T-helper 9 cell (primary cell): ENCODE data around the gene XCR1.
A peak's percentile ranks its signal among the peaks of the same experiment; 100 is the strongest.
"Not testable (repeated sequence)": the region's sequence is repeated elsewhere in the genome, so short reads cannot be mapped to it uniquely, and the experiment has no call there.

Experiments used
- DNase-seq: peaks from one replicate; pipeline ENCODE4 v3.0.0-alpha.2; 2020
- total RNA-seq, 2 donors: gene quantifications; one replicate each; lab custom pipeline; 2026; lab: John Stamatoyannopoulos, UW

XCR1 gene, protein sequence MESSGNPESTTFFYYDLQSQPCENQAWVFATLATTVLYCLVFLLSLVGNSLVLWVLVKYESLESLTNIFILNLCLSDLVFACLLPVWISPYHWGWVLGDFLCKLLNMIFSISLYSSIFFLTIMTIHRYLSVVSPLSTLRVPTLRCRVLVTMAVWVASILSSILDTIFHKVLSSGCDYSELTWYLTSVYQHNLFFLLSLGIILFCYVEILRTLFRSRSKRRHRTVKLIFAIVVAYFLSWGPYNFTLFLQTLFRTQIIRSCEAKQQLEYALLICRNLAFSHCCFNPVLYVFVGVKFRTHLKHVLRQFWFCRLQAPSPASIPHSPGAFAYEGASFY
- 0 reads per million in 2 donors for total RNA-seq

DNA sequence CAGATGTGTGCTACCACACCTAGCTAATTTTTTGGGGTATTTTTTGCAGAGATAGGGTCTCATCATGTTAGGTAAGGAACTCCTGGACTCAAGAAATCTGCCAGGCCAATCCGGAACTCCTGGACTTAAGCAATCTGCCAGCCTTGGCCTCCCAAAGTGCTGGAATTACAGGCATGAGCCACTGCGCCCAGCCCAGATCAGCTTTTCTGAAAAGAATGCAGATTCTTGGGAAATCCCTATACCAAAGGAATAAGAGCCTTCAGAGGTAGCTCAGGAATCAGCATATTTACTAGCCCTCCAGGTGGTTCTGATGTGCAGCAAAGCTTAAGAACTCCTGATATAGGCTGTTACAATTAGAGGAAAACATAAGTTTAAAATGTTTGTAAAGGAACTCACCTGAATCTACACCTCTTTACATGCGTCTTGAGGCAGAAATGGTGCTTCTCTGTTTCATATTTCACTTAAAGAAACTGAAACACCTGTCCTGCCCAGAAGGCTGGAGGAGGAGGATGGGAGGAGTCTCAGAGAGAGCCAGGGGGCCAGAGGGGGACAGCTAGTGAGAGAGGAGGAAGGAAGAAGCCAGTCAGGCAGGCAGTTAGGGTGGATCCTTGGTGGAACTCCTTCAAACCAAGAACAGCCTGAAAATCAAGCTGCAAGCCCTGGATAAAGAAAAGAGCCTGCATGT, at the start of gene XCR1:
TSS of gene XCR1 (minus strand) at position 463 of the 685 bp plus-strand sequence. CDS start 5,536 bp downstream, outside the sequence.
- DNase-seq, result no peak

DNA sequence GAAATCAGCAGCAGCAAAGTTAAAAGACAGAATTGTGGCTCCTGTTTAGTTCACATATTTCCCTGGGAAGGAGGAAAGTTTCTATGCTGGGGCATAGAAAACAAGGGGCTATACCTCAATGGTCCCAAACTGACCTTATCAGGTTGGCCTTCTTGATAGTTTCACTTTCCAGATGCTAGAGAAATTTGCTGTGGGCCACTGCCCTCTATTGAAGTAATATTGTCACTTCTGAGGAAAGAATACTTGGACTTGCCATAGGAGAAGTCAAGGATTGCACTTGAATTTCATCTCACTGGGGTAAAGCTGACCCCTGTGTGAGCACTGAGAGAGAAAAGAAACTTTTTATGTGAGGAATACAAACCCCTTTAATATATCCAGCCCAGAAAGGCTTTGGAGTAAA, 49.3 kb upstream of the XCR1 start:
- DNase-seq, result no peak

DNA sequence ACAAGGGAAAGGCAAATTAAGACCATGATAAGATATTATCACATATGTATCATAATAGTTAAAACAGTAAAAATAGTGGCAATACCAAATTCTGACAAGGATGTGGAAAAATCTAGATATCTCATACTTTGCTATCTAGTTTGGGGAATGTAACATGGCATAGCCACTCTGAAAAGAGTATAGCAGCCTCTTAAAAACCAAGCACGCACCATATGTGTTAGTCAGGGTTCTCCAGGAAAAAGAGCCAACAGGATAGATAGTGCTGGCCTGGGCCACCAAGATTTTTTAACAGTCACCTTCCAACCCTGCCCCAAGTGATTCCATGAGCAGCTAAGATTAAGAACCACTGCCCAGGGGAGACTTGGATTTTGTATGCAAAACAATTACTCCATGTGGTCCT, 48.5 kb upstream of the XCR1 start:
- DNase-seq, result no peak

DNA sequence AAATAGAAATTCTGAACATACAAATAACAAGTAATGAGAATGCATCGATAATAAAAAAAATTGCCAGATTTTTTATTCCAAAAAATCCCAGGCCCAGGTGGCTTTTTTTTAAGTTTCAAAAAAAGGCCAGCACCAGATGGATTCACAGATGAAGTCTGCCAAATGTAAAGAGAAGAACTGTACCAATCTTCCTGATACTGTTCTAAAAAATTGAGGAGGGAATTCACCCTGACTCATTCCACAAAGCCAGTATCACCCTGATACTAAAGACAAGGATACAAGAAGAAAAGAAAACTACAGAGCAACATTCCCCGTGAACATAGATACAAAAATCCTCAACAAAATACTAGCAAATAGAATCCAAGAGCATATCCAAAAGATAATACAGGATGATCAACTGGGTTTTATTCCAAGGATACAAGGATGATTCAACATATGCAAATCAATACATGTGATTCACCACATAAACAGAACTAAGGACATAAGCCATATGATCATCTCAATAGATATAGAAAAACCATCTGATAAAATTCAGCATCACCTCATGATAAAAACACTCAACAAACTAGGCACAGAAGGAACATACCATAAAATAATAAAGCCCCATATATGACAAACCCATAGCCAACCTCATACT, 44.1 kb upstream of the XCR1 start:
- DNase-seq, result no peak

DNA sequence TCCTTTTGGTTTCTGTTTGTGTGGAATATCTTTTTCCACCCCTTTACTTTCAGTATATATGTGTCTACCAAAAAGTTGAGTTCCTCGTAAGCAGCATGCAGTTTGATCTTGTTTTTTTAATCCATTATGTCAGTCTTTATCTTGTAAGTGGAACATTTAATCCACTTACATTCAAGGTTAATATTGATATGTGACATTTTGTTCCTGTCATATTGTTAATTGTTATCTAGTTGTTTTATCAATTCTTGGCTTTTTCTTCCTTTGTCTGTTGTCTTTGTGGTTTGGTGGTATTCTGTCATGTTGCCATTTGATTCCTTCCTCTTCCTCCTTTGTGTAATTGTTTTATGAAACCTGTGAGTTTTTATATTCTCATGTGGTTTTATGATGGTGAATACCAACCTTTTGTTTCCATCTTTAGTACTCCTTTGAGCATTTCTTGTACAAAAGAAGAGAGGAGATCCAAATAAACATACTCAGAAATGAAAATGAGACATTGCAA, 43.4 kb upstream of the XCR1 start:
- no peak for DNase-seq

DNA sequence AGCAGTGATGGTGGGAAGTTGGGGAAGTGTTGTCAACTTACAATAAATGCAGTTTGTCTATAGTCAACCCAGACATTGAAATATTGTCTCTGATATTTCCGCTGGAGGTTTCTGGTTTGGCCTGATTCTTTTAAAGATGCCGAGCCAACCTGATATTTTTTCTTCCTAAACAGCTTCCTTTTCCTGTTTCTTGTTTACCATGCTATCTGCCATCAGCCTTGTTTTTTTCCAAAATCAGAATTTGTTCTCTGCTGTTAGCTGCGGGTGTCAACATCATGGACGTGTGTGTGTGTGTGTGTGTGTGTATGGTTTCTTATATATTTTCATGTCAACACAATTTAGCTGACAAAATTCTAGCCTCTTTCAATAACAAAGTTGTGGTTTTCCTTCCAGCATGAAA, 41.2 kb upstream of the XCR1 start:
- no peak for DNase-seq

DNA sequence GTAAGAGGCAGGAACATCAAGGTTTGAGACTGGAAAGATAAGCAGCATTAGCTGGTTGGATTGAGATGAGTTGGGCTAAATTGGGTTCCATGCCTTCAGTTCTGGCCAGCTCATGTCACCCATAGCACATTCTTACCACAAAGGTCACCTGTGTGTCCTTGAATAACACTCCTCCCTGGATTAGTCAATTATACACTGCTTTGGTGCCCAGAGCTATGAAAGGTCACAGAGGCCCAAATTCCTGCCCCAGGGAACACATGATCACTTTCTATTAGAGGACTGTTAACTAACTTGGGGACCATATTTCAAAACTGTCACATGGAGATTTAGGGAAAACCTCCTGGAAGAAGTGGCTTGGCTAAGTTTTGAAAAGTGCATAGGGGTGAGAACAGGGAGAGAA, 40.1 kb upstream of the XCR1 start:
- no peak for DNase-seq

DNA sequence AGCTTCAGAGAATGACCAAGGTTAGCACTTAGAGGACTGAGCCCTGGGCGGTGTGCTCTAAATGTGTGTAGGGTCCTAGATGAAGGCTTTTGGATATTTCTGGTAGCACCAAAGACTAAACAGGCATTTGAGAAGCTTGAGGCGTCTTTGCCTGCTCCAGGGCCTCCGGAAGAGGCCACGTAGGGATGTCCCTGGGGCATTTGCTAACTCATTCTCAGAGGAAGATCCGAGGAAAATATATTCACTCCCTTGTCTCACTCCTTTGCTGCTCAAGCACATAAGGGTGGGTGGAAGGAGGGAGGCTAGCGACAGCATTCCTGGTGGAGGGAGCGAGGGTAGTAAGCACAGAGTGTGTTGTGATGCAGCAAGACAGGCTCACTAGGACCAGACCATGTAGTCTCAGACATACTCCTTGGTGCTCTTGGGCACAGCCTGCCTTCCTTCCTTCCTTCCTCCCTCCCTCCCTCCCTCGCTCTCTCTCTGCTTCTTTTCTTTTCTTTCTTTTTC, 38.5 kb upstream of the XCR1 start:
- no peak for DNase-seq

DNA sequence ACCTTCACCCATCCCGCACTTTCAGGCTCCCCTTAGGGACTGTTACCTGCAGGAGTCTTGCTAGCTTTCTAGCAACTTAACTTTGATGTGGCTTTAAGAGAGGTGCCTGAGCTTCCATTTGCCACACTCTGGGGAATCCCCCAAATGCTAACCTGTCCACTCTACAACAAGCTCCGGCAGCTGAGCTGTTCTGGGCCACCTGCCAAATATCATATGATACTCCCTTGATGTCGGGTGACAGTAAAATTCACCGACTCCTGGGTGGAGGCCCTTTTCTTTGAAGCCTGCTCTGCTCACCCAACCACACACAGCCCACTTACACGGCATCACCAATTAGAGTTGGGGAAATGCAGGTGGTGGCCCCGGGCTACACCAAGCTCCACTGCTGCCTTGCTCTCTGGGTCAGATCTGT, 38.0 kb upstream of the XCR1 start:
- DNase-seq, result peak; percentile 65

DNA sequence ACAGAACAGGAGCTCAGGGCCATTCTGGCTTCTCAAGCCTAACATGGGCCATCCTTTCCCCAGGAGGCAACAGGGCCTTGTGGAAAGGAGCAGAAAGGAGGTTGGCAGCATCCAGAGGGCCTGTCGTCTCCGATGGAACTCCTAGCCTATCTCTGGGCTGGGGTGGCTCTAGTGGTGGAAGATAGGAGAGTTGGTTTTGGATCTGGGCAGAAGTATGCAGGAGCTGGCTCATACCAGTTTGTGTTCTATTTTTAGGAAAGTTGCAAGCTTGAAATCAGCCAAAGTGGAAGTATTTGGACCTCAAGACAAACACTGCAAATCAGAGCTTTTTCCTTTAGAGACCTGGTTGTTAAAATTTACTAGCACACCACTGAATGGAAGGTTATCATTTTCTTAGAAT, 35.4 kb upstream of the XCR1 start:
- DNase-seq, result no peak

DNA sequence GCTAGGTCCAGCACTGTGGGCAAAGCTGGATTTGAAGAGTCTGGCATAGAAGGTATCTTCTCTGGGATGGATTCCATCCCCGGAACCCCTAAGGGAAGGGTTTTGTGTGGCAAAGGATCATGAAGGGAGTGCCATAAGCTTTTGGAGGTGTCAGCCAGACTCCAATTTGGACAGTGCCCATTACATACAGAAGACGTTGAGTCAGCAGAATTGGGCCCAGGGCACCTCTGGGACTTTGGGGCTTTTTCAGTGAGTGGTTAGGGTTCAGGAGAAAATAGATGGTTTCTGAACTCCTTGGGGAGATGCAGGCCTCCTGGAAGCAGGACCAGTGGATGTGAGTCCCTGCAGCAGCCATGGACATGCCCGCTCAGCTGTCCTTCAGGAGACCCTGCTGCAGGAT, 34.6 kb upstream of the XCR1 start:
- no peak for DNase-seq

DNA sequence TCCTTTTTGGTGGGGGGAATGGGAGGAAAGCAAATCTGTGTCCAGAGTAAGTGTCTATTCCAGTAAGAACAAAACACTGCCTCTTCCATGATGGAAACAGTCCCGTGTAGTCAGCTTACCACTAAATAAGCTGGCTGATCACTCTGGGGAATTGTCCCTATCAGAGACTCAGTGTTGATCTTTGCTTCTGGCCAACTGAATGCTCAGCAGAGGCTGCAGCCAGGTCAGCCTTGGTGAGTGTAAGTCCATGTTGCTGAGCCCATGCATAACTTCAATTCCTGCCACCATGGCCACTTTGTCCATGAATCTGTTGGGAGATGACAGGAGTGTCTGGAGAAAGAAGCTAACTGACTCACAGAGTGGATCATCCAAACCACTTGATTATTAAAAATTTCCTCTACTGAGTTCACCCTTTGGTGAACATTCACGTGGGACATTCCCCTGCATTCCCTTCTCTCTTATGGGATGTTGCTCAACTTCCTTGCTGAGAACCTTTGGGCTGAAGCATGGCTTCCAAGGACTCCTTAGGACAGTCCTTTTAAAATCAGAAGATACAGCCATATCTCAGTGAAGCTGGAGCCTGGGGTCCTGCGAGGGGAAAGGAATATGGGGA, 33.9 kb upstream of the XCR1 start:
- no peak for DNase-seq

DNA sequence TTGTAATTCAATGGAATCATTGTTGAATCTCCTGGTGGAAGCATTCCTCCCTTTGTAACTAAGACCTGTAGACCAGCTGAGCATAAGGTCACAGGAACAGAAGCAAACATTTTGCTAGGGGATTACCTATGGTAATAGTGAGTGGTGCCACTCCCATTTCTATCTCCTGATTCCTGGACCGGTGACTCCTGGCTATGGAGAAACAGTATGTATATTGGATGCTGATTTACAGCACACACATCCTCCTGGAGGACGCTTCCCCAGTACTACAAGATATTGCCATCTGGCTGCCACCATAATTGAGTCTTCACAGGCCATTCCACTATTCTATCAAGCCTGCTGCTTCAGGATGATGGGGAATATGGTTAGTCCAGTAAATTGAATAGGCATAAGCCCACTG, 33.3 kb upstream of the XCR1 start:
- no peak for DNase-seq

DNA sequence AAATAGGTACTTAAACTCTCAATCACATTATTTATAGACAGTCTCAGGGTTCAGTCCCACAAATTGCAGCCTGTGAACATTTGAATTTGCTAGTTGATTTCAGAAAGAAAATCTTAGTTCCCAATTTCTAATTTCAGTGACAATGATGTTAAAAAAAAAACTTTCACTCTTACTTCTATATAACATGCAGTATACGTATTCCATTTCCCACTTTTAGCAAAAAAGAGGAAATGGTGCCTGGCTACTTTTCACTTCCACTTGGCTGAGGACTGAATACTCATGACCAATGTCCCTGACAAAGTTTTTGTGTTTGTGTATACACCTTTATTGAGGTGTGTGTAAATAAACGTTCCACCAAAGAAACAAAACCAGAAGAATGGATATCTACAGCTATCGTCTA, 32.1 kb upstream of the XCR1 start:
- DNase-seq, result no peak

DNA sequence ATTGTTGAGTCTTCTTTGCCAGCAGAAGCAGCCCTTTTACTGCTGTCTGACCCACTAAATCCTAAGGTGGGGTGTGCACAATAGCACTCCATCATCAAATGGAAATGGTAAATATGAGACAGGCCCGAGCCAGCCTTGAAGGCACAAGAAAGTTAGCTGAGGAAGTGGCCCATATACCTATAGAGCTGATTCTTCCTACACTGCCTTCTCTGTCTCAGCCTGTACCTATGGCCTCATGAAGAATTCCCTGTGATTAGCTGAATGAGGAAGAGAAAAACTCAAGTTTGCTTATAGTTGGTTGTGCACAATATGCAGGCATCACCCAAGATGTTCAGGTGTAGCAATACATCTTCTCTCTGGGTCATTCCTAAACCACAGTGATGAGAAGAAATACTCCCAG, 31.7 kb upstream of the XCR1 start:
- no peak for DNase-seq

DNA sequence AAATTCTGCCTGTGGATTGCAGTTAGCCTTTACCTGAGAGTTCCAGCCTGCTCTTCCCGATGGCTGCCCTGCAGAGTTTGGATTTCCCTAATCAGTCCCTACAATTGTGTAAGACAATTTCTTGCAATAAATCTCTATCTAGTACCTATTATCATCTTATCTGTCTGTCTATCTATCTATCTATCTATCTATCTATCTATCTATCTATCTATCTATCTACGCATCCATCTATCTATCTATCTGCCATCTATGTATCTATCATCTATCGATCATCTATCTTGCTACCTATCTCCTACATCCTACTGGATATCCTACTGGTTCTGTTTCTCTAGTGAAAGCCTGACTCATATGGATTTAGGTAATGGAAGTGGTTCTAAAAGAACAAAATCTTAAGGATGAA, 30.4 kb upstream of the XCR1 start:
- DNase-seq, result no peak

DNA sequence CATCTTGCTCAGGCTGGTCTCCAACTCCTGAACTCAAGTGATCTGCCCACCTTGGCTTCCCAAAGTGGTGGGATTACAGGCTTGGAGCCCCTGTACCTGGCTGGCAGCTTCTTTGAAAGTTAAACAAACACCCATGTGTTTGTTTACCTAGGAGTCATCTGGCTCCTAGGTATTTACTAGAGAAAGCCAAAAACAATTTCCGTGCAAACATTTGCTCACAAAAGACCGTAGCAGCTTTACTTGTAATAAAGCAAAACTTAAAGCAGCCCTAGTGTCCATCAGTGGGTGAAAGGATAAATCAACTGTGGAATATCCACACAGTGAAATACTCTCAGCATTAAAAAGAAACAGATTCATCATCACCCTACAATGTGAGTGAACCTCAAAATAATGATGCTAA, 29.4 kb upstream of the XCR1 start:
- no peak for DNase-seq

DNA sequence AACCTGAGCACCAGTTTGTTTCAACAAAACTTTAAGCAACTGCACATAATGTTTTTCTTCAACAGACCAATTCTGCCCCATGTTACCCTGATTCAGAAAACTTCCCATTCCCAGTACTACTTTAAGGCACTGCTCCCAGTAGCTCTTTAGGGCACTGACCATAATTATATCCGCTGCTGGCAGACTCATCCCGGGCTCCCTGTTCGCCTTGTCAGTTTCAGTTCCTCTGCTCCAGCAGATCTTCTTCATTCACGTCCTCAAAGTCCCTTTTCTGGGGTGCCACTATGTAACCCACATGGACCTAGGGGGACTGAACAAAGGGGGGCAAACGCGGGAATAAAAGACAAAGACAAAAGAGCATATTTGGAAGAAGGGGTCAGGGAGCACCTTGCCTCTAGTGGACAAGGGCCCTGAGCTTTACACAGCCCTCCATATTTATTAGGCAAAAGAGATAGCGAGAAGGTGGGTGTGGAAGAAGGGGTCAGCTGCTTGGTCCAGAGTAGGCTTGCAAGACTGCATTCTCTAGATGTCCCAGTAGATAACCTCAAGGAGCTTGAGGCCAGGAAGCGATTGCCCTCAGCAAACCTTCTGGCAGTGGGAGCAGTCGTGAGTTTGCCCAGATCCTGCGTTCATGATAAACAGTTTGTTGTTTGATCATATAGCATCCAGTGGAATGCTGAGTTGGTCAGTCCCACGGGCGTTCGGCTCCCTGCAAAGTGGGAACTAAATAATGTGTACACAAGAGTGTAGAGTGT, 26.7 kb upstream of the XCR1 start:
- not testable (repeated sequence) for DNase-seq

DNA sequence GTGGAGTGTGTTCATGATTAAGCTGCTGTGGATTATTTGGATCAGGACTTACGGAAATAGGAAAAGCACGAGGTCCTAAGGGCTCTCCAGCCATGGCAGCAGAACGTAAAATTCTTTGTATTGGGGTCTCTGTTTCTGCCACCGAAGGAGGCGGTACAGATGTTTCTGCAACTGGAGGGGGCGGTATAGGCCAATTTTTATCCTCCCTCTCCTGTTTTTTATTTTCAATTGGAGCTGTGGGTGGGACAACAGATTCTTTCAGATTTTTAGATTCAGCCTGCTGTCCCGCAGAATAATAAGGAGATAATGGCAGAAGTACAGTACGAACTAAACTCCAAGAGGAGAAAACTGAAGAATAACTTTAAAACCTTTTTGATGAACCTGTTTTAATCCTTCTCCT, 26.0 kb upstream of the XCR1 start:
- DNase-seq, result not testable (repeated sequence)

DNA sequence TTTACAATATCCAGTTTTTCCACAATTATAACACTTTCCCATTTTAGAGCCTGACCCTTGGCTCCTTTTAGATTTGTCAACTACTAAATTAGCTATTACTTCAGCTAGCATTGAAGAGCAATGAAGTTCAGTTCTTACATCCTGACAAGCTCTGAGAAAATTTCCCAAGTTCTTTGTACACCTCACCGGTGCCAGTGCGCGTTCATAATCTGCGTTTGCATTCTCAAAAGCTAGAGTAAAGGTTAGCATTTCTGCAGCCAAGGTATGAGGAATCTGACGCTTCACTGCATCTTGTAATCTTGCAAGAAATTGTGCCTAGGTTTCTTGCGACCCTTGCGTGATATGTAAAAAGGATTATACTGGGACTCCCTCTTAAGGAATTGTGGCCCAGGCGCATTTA, 25.2 kb upstream of the XCR1 start:
- no peak for DNase-seq

DNA sequence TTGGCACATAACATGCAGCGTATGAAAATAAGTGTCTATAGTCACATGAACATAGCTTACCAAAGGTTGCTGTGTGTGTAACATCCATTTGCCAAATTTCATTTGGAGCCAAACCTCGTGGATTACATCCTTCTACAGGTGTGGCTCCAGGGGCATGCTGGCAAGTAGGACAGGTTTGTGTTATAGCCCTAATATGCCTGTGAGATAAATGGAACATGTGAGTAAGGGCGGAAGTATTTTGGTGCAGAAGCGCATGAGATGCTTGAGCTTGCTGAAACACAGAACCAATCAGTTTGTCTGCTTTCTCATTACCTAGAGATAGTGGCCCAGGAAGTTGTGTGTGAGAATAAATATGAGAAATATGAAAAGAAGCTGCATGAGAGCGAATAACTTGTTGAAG, 21.8 kb upstream of the XCR1 start:
- DNase-seq, result no peak

DNA sequence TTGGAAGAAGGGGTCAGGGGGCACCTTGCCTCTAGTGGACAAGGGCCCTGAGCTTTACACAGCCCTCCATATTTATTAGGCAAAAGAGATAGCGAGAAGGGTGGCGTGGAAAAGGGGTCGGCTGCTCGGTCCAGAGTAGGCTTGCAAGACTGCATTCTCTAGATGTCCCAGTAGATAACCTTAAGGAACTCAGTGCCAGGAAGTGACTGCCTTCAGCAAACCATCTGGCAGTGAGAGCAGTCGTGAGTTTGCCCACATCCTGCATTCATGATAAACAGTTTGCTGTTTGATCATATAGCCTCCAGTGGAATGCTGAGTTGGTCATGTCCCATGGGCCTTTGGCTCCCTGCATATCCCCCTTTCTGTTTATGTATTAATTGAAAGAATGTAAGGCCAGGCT, 18.9 kb upstream of the XCR1 start:
- DNase-seq, result not testable (repeated sequence)
